ENCODE data around the gene IQUB. TPM values are rescaled to one million over a fixed set of nuclear protein-coding genes. Genes with fewer than 3 reads are reported as not detected.
"Not testable (repeated sequence)": the region's sequence is repeated elsewhere in the genome, so short reads cannot be mapped to it uniquely, and the experiment has no call there.

Gene IQUB
- total RNA-seq, 3 donors from 2014 or later: 0.08 TPM; not detected in 1

DNA sequence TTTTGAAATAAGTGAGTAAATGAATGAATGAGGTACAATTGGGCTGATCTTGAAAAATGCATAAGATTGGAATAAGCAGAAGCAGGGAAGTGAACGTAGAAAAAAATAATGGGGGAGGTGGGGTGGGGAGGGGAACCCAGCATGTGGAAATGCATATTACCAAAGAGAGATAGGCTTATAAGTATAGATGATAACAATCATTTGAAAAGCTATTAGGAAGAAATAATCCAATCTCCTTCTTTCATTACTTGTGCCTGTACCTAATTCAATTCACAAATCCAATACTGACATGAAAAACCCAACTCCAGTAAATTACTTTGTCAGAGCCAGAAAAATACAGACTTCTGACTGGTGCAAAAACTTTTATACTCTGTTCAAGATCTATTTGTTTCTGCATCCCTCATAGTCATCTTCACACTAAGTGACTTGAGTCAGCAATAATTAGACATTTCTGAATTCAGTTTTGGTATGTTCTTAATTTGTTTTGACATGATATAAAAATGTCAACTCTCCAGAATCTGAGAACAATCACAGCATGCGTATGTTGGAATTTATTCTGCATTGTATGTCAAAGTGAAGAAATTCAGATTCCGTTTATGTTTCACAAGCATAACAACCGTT, 99.2 kb downstream of the IQUB start:
- Mint-ChIP-seq H3K36me3 (ENCODE audit: insufficient read depth) (no peaks in the 10 kb centered on the region), H3K4me3 (no peak overlapping the region), H3K27me3 (ENCODE audit: low read depth) (no peaks in the 10 kb centered on the region), H3K9me3 (no peaks in the 10 kb centered on the region), H3K4me1 (ENCODE audit: low read depth) (no peaks in the 10 kb centered on the region)
- DNase-seq (no peak), ATAC-seq (no peak)

GRCh38 chr7:123433665-123434064, 100.7 kb downstream of the IQUB start:
- Mint-ChIP-seq H3K27me3 (ENCODE audit: low read depth) (no peaks in the 10 kb centered on the region), H3K4me1 (ENCODE audit: low read depth) (no peaks in the 10 kb centered on the region), H3K9me3 (no peaks in the 10 kb centered on the region), H3K4me3 (no peak overlapping the region), H3K36me3 (ENCODE audit: insufficient read depth) (no peaks in the 10 kb centered on the region)
- DNase-seq (no peak), ATAC-seq (no peak)

DNA sequence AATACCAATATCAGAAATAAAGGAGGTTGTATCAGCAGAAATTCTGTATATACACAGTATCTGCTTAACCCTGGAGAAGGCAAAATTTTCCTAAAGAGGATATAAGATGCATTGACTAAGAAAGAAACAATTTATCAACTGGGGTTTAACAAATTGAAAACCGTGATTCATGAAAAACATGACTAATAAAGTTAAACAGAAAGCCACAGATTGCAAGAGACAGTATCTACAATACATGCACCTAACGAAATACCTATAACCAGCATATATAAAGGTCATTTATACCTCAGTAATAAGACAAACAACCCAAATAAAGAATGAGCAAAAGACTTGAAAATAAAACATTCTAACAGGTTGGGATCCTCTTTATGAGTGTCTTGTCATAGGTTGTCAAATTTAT, 101.8 kb downstream of the IQUB start:
- peaks cover 2% of the 10 kb centered on the region for H3K27me3 Mint-ChIP-seq (ENCODE audit: low read depth)
- no peak for ATAC-seq
- peaks cover 4% of the 10 kb centered on the region for H3K9me3 Mint-ChIP-seq
- H3K4me1 Mint-ChIP-seq (ENCODE audit: low read depth): no peaks in the 10 kb centered on the region
- H3K4me3 Mint-ChIP-seq: no peak overlapping the region
- DNase-seq: no peak
- no peaks in the 10 kb centered on the region for H3K36me3 Mint-ChIP-seq (ENCODE audit: insufficient read depth)

DNA sequence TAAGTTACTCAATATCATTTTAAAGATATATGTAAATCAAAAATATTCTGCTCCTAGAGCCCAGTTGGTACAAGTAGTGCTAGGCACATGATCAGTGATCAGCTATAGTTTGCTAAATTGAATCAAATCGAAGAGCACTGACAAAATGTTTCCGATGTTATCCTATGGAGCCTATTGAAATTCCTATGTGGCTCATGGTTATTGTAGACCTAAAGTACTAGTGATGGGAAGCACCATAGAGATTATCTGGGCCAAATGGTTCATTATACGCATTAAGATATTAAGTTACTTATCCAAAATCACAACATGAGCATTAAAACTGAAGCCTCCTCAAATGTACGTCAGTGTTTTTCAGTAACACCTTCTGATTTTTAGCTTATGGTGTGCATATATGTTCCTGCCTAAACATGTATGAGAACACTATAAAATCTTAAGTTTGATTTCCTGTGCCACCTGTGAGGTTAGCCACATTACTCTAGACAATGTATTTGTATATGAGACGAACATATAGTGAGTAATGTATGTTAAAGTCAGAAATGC, 103.2 kb downstream of the IQUB start:
- DNase-seq: no peak
- H3K27me3 Mint-ChIP-seq (ENCODE audit: low read depth): peaks cover 2% of the 10 kb centered on the region
- ATAC-seq: no peak

GRCh38 chr7:123425246-123425645, 109.1 kb downstream of the IQUB start:
- DNase-seq: no peak
- Mint-ChIP-seq H3K4me3 (no peak overlapping the region), H3K27me3 (ENCODE audit: low read depth) (peaks cover 2% of the 10 kb centered on the region), H3K4me1 (ENCODE audit: low read depth) (no peaks in the 10 kb centered on the region), H3K36me3 (ENCODE audit: insufficient read depth) (no peaks in the 10 kb centered on the region), H3K9me3 (peaks cover 15% of the 10 kb centered on the region)
- no peak for ATAC-seq

More for the DNA sequence above, 103.2 kb downstream of the IQUB start:
- H3K9me3 Mint-ChIP-seq: peaks cover 4% of the 10 kb centered on the region
- H3K36me3 Mint-ChIP-seq (ENCODE audit: insufficient read depth): no peaks in the 10 kb centered on the region
- no peak overlapping the region for H3K4me3 Mint-ChIP-seq
- no peaks in the 10 kb centered on the region for H3K4me1 Mint-ChIP-seq (ENCODE audit: low read depth)

DNA sequence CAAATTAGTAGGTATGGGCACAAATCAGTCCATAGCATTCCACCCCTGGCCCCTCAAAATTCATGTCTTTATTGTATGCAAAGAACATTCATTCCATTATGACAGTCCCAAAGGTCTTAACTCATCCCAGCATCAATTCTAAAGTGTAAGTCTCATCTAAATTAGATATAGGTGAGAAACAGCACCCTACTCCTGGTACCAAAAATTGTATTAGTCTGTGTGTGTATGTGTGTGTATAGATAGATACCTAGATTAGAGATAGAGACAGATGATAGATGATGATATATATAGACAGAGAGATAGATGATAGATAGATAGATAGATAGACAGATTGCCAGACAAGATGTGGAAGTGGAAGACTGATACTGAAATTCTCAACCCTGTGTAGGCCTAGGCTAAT, 109.9 kb downstream of the IQUB start:
- Mint-ChIP-seq H3K4me3 (no peak overlapping the region), H3K9me3 (peaks cover 15% of the 10 kb centered on the region), H3K36me3 (ENCODE audit: insufficient read depth) (no peaks in the 10 kb centered on the region), H3K27me3 (ENCODE audit: low read depth) (peaks cover 2% of the 10 kb centered on the region), H3K4me1 (ENCODE audit: low read depth) (no peaks in the 10 kb centered on the region)
- ATAC-seq: no peak
- DNase-seq: no peak

GRCh38 chr7:123423622-123424021, 110.8 kb downstream of the IQUB start:
- Mint-ChIP-seq H3K4me1 (ENCODE audit: low read depth) (no peaks in the 10 kb centered on the region), H3K36me3 (ENCODE audit: insufficient read depth) (no peaks in the 10 kb centered on the region), H3K9me3 (peaks cover 15% of the 10 kb centered on the region), H3K4me3 (no peak overlapping the region), H3K27me3 (ENCODE audit: low read depth) (peaks cover 2% of the 10 kb centered on the region)
- ATAC-seq (no peak), DNase-seq (no peak)

GRCh38 chr7:123417580-123417979, 116.8 kb downstream of the IQUB start:
- no peaks in the 10 kb centered on the region for H3K27me3 Mint-ChIP-seq (ENCODE audit: low read depth)
- peaks cover 10% of the 10 kb centered on the region for H3K9me3 Mint-ChIP-seq
- no peaks in the 10 kb centered on the region for H3K4me1 Mint-ChIP-seq (ENCODE audit: low read depth)
- ATAC-seq (no peak), DNase-seq (no peak)
- no peaks in the 10 kb centered on the region for H3K36me3 Mint-ChIP-seq (ENCODE audit: insufficient read depth)
- no peak overlapping the region for H3K4me3 Mint-ChIP-seq

DNA sequence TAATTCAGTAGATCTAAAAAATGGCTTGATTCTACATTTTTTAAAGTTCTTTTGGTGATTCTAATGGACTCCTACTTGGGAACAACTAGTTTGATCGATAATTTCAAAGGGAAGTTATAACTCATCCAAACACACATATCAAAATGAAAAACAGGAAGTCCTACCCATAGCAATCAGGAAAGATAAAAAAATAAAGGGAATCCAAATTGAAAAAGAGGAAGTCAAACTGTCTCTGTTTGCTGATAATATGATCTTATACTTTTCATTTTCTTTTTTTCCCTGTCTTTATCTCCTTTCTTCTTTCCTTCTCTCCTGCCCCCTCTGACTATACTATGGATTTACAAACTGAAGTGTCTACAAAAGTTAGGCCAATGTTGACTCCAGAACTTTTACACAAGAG, 118.8 kb downstream of the IQUB start:
- no peaks in the 10 kb centered on the region for H3K4me1 Mint-ChIP-seq (ENCODE audit: low read depth)

DNA sequence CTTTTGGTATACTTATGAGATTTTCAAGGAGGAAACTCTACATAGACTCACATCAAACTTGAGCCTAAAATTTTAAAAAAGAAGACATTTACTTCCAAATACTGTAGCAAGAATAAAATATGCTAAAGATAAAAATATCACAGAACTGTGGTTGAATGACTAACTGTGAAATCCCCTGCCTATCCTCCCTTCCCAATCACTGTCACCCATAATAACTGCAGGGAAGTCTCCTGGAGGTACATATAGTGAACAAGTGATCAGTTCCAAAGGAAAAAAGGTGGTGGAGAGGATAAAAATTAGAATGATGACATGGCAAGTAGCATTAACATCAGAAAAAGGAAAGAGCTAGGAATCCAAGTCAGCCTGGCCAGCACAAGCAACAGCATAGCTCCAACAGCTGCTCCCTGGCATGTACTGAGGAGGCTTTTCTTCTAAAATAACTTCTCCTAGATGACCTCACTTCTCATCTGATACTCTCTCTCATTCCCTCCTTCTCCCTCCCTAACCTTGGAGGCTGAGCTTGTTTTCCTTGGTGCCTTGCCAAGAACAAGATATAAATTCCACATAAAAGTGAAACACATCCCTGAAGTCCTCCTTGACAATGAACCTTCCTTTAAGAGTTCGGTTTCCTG, 124.0 kb downstream of the IQUB start:
- Mint-ChIP-seq H3K36me3 (ENCODE audit: insufficient read depth) (no peaks in the 10 kb centered on the region), H3K9me3 (no peaks in the 10 kb centered on the region), H3K4me3 (no peak overlapping the region), H3K4me1 (ENCODE audit: low read depth) (no peaks in the 10 kb centered on the region), H3K27me3 (ENCODE audit: low read depth) (no peaks in the 10 kb centered on the region)
- no peak for ATAC-seq
- DNase-seq: no peak

More for the DNA sequence above, 118.8 kb downstream of the IQUB start:
- Mint-ChIP-seq H3K9me3 (peaks cover 10% of the 10 kb centered on the region), H3K36me3 (ENCODE audit: insufficient read depth) (no peaks in the 10 kb centered on the region), H3K4me3 (no peak overlapping the region), H3K27me3 (ENCODE audit: low read depth) (no peaks in the 10 kb centered on the region)
- DNase-seq: no peak
- ATAC-seq: no peak

DNA sequence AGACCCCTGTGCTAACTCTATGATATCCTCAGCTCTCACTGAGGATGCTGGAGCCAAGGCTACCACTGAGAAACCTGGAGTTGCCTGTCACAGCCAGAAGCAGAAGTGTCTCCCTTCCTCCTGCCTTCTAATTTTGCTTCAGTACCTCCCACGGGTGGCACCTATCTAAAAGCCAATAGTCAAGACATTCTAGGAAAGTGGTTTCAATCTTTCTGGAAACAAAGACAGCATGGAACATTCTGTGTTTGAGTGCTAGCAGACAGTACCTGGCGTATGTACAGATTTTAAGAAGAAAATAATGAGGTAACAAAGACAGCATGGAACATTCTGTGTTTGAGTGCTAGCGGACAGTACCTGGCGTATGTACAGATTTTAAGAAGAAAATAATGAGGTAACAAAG, 126.4 kb downstream of the IQUB start:
- H3K4me1 Mint-ChIP-seq (ENCODE audit: low read depth); ATAC-seq; H3K27me3 Mint-ChIP-seq (ENCODE audit: low read depth); H3K36me3 Mint-ChIP-seq (ENCODE audit: insufficient read depth); DNase-seq; H3K4me3 Mint-ChIP-seq; H3K9me3 Mint-ChIP-seq: not testable (repeated sequence)

Other genes starting within 250 kb of the IQUB start
- gene NDUFA5, start 23.2 kb upstream of the IQUB start, total RNA-seq: 10 to 100 TPM; 65.6 to 79.9 (median 67.1) TPM
- not detected for gene ASB15, start 67.2 kb upstream of the IQUB start, total RNA-seq
- not detected for gene LMOD2, start 121.3 kb upstream of the IQUB start, total RNA-seq
- gene WASL, start 214.4 kb upstream of the IQUB start, total RNA-seq: 1 to 10 TPM; 4.7 to 5.4 (median 5.3) TPM

All from activated T-cell treated with anti-CD3 and anti-CD28 coated beads, Interleukin-2, amount 50 U/mL, for 4 hours (primary cell).